ENCODE results near the gene DHRS7.

GRCh38 chr14:60211153-60211552 is 46.0 kb upstream of the DHRS7 start:
- TF ChIP-seq CTCF (IDR thresholded peaks at IDR 0.05) = no peak
- no peak for TF ChIP-seq POLR2A (IDR thresholded peaks at IDR 0.05)

Measured in Peyer's patch (tissue), 4 donors.